Peyer's patch (tissue), 4 donors: Measurements from ENCODE around the gene FAT1. TPM values are rescaled to one million over a fixed set of nuclear protein-coding genes. Genes with fewer than 3 reads are reported as not detected.

Experiments used
- DNase-seq, 3 donors: peaks; one replicate each; pipeline ENCODE4 v3.0.0-alpha.2; 2017 to 2019
- H3K27ac ChIP-seq, 4 donors: fragments of 200-600 bp; sonication (generic); one replicate each; pipeline ENCODE4 v1.5.1; 2016 to 2019
- H3K27me3 ChIP-seq, 2 donors: fragments of 200-600 bp; sonication (generic); one replicate each; pipeline ENCODE4 v1.5.1; 2019
- H3K36me3 ChIP-seq, 3 donors: fragments of 200-600 bp; sonication (generic); one replicate each; pipeline ENCODE4 v1.5.1; 2016 to 2019
- H3K4me1 ChIP-seq, 4 donors: fragments of 200-600 bp; sonication (generic); one replicate each; pipeline ENCODE4 v1.5.1; 2016 to 2019
- H3K4me3 ChIP-seq, 4 donors: fragments of 200-600 bp; sonication (generic); 1 replicate in 3 of 4; 2 replicates in 1 of 4; pipeline ENCODE4 v1.5.1; 2016 to 2019; ENCODE audit warnings: mild to moderate bottlenecking in 1 of 4
- H3K9me3 ChIP-seq, 4 donors: fragments of 200-600 bp; sonication (generic); one replicate each; pipeline ENCODE4 v1.5.1; 2016 to 2019; ENCODE audit warnings: mild to moderate bottlenecking in 1 of 4
- CTCF ChIP-seq, 6 experiments: fragments of 450-650 bp in 4 of 6; fragments of 200-600 bp in 2 of 6; sonication (generic) in 1 of 6; IDR thresholded peaks; one replicate each; pipeline ENCODE4 v1.5.1; 2017 to 2019; ENCODE audit warnings: antibody characterized with exemption in 6 of 6, mild to moderate bottlenecking in 3 of 6, moderate library complexity in 1 of 6
- POLR2A ChIP-seq, 2 donors: fragments of 450-650 bp; IDR thresholded peaks; one replicate each; pipeline ENCODE4 v1.5.1; 2017; ENCODE audit warnings: antibody characterized with exemption in 2 of 2, mild to moderate bottlenecking in 2 of 2, moderate library complexity in 2 of 2
- total RNA-seq, 4 donors: library from RNA; depleted of rRNA; stranded (reverse); fragments of >200 nt; gene quantifications; one replicate each; pipeline ENCODE4 v1.1.0, GENCODE V29; 2016

FAT1 gene
- total RNA-seq, 4 donors from 2014 or later = 88.3 to 580 (median 468) TPM

DNA sequence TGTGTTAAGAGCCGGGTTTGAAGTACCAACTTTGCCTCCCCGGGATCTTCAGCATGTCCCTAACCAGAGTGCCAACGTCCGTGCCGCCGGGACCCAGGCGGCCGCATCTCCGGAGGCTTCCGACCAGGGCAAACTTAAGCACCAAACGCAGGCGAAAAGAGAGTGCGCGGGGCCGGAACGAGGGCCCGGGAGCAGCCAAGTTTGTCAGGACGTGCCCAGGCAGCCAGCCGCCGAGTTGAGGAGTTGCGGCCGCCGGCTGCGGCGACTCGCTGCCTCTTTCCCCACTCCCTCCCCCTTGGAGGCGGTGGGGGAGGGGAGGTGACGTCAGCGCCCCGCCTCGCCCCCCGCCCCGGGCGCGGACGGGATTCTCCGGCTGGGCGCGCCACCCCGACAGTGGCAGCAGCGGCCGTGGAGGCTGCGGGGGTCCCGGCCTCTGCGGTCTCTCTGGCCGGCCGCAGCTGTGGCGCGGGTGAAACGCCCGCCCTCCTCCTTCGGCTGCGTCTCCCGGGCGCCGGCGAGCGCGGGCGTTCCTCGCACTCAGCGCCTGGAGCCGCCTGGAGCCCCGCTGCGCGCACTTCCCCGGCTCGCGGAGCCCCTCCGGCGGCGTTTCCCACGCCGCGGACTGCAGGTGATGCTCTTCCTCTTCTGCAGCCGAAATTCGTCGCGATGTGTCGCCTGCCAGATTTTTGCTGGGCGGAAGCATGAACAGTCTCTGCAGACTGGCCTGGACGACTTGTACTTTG lies 2.9 kb upstream of the FAT1 start:
- no peaks in the 10 kb centered on the region for H3K27me3 ChIP-seq
- TF ChIP-seq POLR2A (IDR thresholded peaks at IDR 0.05) = peak; percentile 95 to 97
- no peak for TF ChIP-seq CTCF (IDR thresholded peaks at IDR 0.05)
- H3K4me1 ChIP-seq = peaks cover 0 to 5% (median 0%) of the 10 kb centered on the region in 4 donors
- H3K9me3 ChIP-seq = no peaks in the 10 kb centered on the region
- no peaks in the 10 kb centered on the region for H3K36me3 ChIP-seq
- DNase-seq = peak in 2 of 3 donors; percentile 83 to 92
- H3K27ac ChIP-seq = peak overlapping the region; percentile 65 to 97 (median 96)
- H3K4me3 ChIP-seq = peak overlapping the region; percentile 29 to 88 (median 68)

- H3K9me3 ChIP-seq = no peaks in the 10 kb centered on the region
- DNase-seq = peak in 2 of 3 donors; percentile 90 to 92
- peak overlapping the region; percentile 29 to 88 (median 68) for H3K4me3 ChIP-seq
- peak overlapping the region; percentile 65 to 97 (median 96) for H3K27ac ChIP-seq
- peak in 4 of 6 experiments; percentile 49 to 78 (median 67) for TF ChIP-seq CTCF (IDR thresholded peaks at IDR 0.05)
- TF ChIP-seq POLR2A (IDR thresholded peaks at IDR 0.05) = no peak
- H3K4me1 ChIP-seq = peaks cover 0 to 5% (median 0%) of the 10 kb centered on the region in 4 donors
- no peaks in the 10 kb centered on the region for H3K36me3 ChIP-seq
- no peaks in the 10 kb centered on the region for H3K27me3 ChIP-seq
Measured at GRCh38 chr4:186725469-186726425, 2.1 kb upstream of the FAT1 start.

- H3K4me1 ChIP-seq = peaks cover 0 to 5% (median 0%) of the 10 kb centered on the region in 4 donors
- DNase-seq = no peak
Measured at GRCh38 chr4:186724864-186725468, 1.3 kb upstream of the FAT1 start.

DNA sequence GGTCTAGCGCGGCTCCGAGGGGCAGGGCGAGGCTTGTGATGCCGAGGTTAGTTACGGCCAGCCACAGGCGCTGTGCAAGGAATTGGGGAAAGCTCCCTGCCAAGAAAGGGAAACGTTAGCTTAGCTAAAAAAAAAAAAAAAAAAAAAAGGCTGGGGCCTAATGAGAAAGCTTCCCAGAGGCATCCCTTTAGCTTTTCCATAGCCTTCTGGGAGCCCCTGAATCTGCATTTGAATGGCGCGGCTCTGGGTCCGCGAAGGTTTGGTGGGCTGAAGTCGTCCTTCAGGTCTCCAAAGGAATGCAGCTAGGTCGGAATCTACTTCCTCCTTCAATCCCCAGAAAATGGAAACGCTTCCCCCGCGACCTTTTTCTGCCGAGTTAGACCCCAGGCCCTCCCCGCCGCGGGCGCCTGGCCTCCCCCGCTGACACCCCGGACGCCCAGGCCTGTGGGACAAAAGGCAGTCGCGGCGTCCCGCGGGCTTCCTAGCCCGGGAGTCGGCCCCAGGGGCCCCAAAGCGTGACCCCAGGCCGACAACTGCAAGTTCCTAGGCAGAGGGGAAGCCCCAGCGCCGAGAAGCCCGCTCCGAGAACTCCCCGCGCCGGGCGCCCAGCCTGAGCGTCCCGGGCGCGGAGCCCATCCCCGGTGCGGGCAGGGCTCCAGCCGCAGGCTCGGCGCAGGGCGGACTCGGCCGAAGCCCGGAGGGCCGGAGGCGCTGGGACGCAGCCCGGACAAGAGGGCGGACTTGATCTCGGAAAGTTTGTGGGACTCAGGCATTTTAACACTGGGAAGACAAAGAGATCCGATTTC lies 605 bp upstream of the FAT1 start:
- Histone ChIP-seq H3K4me3 (peak overlapping the region; percentile 40 to 88 (median 68)), H3K27ac (peak overlapping the region; percentile 64 to 97 (median 96)), H3K4me1 (peaks cover 0 to under 1% (median 0%) of the 10 kb centered on the region in 4 donors), H3K36me3 (no peaks in the 10 kb centered on the region), H3K27me3 (no peaks in the 10 kb centered on the region), H3K9me3 (no peaks in the 10 kb centered on the region)
- peak in 2 of 3 donors; percentile 53 to 73 for DNase-seq
- TF ChIP-seq POLR2A (IDR thresholded peaks at IDR 0.05) (peak in 1 of 2 donors; percentile 24), CTCF (IDR thresholded peaks at IDR 0.05) (no peak)

More at GRCh38 chr4:186724864-186725468, 1.3 kb upstream of the FAT1 start:
- no peaks in the 10 kb centered on the region for H3K9me3 ChIP-seq
- H3K27me3 ChIP-seq = no peaks in the 10 kb centered on the region
- no peaks in the 10 kb centered on the region for H3K36me3 ChIP-seq
- TF ChIP-seq CTCF (IDR thresholded peaks at IDR 0.05) = no peak
- TF ChIP-seq POLR2A (IDR thresholded peaks at IDR 0.05) = no peak
- H3K27ac ChIP-seq = peak overlapping the region; percentile 64 to 97 (median 96)
- H3K4me3 ChIP-seq = peak overlapping the region; percentile 32 to 88 (median 68)
